Stimulated activated CD8-positive, alpha-beta memory T cell treated with anti-CD3 and anti-CD28 coated beads, Interleukin-2, amount 100 ng/mL, for 48 hours (primary cell): ENCODE measurements around the gene KDSR.
"Not testable (repeated sequence)": the region's sequence is repeated elsewhere in the genome, so short reads cannot be mapped to it uniquely, and the experiment has no call there.

Experiments used
- DNase-seq, 2 donors: peaks; one replicate each; pipeline ENCODE4 v3.0.0-alpha.2; 2020; ENCODE audit warnings: low read depth in 2 of 2

The KDSR gene

DNA sequence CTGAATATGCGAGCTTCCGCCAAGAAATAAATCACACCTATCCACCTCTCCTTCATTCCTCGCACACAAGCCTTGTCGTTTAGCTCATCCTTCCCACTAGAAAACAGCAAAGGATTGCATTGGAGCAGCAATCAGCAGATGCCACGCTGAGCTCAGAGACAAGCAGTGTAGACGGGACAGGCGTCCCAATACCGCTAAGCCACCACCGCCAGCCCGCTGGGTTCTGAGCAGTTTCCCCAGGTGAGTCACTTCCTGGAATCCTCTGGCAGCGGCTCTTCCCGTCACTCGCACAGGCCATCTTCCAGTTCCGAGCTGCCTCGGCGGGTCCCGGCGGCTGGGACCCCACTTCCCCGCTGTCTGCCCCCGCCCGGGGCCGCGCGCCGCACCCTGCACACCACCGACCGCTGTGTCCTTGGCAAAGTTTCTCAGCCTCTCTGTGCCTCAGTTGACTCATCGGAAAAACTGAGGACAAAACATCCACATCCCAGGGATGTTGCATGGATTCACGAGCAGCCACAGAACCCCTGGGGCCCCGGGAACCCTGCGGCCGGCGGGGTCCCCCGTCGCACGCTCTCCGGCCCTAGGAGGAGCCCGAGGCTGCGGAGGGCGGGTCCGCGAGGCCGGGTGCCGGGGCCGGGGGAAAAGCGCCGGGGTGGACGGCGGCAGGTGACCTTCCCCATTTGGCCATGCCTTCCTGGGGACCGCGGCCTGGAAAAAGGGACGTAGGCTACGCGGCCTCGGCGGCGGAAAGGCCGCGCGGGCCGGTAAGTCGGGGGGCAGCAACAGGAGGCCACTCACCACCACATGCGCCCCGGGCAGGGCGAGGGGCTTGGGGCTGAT lies 573 bp downstream of the KDSR start:
- peak; percentile 61 to 62 for DNase-seq

DNA sequence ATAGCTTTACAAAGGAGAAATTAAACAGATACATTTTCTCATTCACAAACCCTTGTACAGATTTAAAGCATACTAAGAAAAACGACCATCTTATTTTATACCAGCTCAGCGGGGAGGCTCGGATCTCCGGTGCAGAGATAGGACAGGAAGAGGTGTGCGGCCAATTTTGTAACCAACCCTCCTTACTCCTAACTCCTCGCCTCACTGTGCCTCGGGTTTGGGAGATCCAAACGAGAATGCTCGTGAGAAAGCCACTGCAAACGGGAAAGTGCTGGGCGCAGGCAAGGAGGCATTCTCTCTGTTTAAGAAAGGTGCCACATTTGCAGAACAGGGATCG lies 1.2 kb downstream of the KDSR start:
- peak in 1 of 2 donors; percentile 5 for DNase-seq

DNA sequence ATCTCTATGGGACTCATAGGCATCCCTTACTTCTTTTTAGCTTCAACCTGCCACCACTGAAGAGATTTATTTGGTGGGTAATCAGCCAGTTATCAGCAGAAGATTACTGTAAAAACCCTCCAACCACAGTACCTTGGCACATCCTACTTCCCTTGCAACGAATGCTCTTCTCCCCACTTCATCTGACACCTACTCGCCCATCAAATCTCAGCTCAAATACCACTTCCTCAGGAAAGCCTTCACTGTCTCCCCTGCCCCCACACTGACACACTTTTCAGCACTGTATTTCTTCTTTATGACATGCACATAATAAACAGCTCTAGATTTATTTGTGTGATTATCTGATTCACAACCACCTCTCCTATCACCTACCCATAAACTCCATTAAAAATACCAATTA lies 3.1 kb downstream of the KDSR start:
- no peak for DNase-seq

DNA sequence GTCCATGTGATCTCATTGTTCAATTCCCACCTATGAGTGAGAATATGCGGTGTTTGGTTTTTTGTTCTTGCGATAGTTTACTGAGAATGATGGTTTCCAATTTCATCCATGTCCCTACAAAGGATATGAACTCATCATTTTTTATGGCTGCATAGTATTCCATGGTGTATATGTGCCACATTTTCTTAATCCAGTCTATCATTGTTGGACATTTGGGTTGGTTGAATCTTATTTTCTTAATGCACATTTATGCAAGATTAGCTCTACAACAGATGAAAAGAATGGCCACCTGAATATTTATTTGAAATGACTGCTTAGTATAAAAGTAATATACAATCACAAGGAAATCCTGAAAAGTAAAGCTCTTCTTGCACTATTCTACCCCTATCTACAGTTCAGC lies 3.6 kb downstream of the KDSR start:
- DNase-seq: not testable (repeated sequence)

DNA sequence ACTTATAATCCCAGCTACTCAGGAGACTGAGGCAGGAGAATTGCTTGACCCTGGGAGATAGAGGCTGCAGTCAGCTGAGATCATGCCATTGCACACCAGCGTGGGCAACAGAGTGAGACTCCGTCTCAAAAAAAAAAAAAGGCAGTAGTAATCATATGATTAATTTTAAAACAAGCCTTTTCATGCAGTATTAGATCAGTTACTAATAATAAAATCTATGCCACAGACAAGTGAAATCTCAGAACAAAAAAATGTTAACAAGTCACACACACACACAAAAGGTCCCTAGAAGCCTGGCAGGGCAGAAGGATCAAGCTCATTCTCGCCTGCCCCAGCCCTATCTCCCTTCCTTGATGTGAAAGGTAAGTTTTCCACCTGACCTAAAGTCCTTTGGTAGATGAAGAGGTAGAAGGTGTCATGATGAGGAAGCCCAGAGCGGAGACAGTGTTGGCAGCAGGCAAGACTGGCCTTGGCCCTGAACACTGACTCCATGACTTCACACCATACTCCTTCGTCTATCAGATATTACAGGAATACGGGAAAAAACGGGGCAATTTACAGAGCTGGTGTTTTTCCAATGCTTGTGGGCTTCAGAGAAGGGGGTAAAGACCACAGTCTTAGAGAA lies 10.6 kb downstream of the KDSR start:
- DNase-seq: no peak

DNA sequence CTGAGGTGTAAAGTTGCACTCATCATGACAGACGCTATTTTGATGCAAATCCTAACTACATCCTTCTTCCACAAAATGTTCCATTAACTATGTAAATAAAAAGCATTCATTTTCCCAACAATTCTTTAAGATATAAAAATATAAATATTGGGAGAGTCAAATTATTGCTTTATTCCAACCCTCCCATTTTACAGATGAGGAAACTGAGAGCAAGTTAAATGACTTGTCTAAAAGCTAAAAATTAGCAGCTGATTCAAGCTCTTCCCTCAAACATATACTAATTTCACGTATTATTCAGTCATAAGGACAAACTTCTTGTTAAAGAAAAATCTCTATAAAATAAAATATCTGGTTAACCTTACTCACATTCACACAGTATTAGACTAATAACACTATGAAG lies 16.8 kb downstream of the KDSR start:
- DNase-seq: no peak

DNA sequence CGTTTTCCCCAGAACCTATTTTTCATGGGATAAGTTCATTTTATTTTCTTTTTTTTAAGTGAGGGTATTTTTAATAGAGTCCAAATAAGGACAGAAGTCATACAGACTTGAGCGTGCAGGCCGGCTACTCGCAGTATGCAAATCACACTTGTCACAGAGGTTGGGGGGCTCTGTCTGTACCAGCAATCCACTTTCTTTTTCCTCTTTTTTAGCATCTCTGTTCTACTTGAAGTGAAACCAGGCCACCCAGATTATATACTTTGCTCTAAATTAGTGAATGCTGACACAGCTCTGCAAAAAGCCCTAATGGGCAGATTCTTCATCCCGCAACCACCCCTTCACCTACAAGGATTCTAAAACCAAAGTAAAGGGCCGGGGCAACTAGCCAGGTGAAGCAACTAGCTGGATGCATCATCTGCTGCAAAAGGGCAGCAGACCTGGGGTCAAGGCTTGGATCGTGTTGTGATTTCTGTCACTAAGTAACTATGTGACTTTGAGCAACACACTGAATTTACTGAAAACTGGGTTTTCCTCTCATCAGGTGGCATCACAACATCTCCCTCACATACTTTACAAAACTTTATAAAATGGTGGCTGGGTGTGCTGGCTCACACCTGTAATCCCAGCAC lies 18.4 kb downstream of the KDSR start:
- no peak for DNase-seq

DNA sequence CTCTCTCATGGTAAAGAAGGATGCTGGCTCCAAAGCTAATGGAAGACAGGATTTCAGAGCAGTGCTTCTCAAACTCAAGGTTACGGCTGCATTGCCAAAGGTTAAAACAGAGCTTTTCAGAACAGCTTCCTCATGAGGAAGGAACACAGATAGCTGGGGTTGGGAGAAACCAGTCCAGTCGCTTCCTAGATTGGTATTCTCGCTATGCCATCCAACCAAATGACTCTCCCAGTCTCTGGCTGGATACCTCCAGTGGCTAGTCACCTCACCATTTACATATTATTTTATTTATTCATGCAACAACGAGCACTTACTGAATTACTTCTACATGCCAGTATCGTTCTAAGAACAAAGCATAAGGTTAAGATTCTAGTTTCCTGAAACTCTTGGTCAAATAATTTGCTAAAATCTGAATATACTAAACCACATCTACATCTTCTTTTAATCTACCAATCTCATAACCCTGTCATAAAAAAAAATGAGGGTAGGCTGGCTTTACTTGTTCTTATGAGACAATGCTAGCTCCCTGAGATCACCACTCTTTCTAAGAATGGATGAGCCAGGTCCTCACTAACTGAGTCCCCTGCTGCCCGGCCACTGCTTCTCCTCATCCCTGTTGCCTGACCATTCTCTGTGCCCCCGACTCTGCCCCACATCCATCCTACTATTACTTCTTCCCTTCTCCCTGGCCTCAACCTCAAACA lies 20.4 kb downstream of the KDSR start:
- DNase-seq: no peak

DNA sequence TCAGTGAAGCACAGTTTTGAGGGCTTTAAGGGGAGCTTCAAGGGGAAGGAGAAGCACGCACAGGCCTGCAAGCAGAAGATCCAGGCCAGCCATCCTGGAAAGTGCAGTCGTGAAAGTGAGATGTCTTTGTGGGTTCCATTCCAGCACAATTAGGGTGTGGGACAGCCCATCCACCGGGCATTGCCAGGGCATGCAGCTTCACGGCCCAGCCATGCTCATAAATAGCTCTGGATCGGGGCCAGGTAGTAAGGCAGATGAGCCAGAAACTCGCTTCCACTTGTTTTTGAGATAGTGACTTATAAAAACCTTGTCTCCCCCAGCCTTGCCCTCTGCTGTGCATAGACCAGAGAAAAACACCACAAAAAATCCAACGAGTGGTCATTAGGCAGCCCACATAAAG lies 21.0 kb downstream of the KDSR start:
- DNase-seq: no peak

DNA sequence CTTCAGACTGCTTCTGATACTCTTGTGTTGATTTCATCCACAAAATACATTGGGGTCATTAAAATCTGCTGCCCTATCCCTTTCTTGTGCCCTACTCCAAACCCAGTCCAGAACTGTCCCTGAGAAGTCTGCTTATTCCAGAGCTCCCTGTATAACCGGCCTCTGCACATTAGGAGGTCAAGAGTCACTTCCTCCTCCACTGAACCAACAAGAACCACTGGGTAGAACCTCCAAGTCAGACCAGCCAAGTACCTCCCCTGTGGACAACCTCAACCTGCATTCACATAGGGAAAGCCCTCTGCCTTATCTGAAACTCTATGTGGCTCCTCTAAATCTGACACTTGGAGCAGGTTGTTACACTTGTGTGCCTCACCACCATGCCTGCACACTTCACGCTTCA lies 22.1 kb downstream of the KDSR start:
- DNase-seq: no peak

DNA sequence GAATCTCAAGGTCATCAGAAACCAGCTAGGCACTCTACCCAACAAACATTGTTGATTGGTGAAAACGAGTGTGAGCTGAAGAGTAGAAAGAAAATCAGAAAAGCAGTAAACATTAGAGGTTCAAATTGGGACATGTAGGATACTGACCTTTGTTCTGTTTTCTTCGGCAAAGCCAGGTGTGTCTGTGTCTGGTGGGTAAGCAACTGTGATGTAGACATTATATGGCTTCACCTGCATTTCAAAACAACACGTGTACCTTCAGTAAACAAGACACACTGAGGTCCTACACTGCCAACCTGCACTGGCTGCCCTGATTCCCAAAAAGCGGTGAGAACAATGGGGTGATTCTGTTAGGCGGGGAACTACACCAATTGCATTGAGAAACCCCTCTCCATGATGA lies 22.7 kb downstream of the KDSR start:
- no peak for DNase-seq

DNA sequence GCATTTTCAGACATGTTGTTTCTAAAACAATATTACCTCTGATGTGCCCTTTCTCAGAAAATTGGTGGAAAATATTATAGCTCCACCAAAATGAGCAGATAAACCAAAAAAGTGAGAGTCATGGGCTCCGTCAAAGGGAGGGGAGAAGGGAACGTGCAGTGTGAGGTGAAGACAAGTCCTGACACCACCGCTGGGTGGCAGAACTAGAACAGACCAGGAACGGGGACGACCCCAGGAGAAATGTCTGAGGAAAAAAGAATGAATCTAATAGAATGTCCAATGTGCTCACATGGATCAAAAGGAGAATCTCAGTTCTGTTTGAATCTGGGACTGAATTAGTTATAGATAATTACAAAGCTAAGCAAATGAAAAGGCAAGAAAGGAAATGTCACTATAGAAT lies 24.8 kb downstream of the KDSR start:
- no peak for DNase-seq

DNA sequence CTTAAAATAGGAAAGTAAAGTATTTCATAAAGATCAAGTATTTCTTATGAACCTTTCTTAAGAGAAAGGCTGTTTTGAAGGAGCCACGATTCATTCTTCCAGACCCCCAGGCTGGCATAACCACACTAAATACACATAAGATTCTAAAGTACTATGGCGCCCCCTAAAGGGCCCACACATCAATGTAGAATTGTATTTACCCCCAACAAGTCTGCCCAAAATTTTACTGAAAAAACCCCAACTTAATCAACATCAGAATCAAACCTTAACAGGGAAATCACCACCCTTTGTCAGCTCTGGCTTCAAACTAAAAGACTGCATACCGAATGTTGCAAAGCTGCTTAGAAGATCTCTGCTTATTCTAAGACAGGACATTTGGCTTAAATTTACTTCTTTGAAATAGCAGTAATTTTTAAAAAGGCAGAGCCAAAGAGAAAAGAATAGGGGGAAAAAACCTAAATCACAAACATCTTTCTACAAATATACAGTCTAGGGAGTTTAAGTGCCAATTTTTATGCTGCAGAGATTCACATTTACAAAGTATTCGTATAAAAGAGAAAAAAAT lies 27.0 kb downstream of the KDSR start:
- no peak for DNase-seq

DNA sequence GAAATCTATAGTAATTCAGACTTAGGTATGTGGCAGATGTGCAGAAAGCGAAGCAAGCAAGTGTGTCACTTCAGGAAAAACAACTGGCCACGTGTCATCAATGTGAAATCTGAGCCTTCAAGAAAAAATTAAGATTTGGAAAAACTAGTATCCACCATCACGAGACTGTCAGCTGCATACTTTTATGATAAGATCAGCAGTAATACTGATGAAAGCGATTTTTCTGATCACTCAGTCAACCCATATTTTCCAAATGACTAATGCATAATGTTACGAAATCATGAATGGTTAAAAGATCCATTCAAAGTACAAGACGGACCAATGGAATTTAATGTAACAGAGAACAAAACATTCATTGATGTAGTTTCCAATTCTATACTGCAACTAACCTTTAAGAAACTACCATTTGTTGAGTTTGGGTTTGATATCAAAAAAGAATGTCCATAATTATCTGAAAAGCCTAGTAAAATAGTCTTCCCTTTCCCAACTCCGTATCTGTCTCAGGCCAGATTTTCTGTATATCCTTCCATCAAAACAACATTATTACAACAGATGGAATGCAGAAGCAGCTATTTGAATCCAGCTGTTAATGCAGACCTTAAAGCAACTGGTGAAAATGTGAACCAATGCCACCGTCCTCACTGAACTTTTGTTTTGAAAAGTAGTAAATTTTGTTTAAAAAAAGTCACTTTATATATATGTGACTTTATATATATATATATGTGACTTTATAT lies 30.5 kb downstream of the KDSR start:
- DNase-seq: no peak

DNA sequence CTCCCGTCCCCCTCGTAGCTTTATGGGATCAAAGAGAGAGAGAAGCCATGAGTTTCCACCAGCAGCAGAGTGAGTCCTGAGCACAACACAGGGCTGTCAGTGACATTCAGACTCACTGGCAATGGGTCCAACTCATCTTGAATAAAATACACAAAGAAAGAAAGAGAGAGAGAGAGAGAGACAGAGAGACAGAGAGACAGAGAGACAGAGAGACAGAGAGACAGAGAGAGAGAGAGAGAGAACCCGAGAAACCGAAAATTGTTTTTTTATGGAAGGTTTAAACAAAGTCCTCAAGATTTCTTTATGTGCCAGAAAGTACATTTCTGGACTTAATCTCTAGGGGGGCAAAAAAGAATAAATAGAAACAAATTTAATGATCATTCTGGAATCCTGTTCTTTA lies 35.9 kb downstream of the KDSR start:
- no peak for DNase-seq

DNA sequence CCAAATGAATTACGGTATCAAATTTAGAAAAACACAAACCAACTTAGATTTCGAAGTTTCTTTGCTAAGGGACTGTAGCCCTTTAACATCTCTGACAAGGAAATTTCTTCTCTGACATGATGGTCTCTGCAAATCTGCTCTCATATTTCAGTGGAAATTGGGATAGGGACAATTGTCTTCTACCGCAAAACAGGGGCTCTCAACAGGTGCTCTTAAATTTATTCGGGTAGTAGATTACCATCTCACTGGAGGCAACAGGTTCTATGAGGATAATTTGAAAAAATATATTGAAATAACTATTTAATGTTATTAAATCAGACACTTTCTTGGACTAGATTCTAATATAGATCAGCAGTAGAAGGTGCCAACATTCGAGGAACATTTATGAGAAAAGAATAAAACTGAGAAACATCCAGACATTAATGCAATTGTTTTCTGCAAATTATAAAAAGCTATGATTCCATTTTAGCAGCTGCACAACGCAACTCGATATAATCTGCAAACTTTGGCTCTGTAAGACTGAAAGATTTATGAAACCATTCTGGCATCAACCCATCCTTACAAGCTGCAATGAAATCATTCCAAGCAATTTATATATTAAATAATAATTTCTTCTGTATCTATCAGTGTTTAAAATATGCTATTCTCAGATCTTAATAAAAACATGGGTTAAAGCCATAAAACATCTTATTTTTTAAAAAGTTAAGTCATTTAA lies 37.4 kb downstream of the KDSR start:
- DNase-seq: no peak

DNA sequence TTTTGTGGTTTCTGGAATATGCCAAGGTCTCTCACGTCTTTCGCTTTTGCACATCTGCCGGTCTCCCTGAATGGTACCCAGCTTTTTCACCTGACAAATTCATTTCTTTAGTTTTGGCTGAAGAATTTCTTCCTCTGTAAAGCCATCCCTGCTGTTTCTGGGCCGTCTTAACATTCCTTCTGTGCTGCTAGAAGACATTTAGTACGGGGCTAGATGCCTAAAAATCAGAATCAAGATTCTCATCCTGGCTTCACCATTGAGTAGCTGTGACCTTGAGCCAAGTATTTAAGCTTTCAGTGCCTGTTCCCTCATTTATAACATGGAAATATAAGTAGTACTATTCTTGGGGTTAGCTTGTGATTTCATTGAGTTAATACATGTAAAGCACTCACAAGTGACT lies 41.0 kb downstream of the KDSR start:
- DNase-seq: no peak

DNA sequence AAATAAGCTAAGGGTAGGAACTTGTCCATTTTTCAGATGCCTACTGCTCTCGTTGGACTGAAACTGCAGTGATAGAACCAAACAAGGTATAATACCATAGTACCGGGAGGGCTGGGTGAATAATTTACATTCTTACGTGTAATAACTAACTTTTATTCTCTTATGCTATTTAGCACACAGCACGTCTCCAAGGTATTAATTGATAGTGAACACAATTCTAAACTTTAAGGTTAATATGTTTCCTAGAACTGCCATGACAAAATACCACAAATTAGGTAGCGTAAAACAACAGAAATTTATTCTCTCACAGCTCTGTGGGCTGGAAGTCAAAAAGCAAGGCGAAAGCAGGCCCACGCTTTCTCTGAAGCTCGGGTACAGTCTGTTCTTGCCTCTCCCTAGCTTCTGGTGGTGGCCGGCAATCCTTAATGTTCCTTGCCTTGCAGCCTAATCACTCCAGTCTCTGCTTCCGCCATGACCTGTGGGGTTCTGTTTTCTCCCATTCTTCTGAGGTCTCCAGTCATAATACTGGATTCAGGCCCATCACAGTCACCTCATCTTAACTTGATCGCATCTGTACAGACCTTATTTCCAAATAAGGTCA lies 41.8 kb downstream of the KDSR start:
- no peak for DNase-seq

DNA sequence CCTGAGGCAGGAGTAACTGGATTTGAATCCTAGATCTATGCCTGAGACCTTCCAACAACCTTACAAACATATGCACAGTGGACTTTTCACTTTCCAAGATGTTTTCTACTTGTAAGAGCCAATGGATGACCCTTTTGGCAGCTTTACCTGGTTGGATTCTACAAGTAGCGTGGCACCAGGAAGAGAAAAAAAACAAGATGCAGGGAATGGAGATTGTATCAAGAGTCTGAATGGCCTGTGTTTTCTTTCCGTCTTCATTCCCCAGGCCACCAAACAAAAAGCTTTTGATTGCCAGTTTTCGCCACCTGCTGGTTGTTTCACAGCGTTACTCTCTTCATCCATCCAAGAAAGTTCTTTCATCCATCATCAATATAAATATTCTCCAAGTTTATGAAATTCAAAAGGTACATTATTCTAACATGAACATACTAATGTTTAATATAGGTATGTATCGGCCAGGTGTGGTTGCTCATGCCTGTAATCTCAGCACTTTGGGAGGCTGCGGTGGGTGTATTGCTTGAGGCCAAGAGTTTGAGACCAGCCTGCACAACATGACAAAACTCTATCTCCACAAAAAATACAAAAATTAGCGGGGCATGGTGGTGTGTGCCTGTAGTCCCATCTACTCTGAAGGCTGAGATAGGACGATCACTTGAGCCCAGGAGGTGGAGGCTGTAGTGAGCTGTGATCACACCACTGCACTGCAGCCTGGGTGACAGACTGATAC lies 43.9 kb downstream of the KDSR start:
- DNase-seq: no peak

DNA sequence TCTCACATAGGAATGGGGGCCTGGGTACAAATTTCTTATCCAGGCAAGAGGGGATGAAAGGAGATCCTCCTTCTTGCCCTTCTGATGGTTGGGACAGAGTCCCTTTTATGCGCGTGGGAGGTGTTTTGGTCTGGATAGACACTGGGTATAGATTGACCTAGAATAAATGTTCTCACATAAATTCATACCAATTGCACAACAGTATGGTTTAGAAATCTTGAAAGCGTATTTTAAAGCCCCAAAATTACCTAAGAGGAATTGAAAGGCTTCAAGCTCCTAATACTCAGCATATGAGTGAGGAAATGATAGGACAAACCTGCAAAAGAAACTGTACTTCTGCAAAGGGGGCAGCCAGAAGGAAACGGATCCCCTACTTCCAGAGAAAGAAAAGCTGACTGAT lies 44.8 kb downstream of the KDSR start:
- DNase-seq: no peak
